ENCODE data around the gene CLBA1.

- TF ChIP-seq, protein P1, sequence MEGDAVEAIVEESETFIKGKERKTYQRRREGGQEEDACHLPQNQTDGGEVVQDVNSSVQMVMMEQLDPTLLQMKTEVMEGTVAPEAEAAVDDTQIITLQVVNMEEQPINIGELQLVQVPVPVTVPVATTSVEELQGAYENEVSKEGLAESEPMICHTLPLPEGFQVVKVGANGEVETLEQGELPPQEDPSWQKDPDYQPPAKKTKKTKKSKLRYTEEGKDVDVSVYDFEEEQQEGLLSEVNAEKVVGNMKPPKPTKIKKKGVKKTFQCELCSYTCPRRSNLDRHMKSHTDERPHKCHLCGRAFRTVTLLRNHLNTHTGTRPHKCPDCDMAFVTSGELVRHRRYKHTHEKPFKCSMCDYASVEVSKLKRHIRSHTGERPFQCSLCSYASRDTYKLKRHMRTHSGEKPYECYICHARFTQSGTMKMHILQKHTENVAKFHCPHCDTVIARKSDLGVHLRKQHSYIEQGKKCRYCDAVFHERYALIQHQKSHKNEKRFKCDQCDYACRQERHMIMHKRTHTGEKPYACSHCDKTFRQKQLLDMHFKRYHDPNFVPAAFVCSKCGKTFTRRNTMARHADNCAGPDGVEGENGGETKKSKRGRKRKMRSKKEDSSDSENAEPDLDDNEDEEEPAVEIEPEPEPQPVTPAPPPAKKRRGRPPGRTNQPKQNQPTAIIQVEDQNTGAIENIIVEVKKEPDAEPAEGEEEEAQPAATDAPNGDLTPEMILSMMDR (conservative IDR thresholded peaks at IDR 0.05 in 1 of 2, IDR thresholded peaks at IDR 0.05 in 1 of 2; ENCODE audit: low read depth in 1 of 2, low read length in 2 of 2): no peak
- TF ChIP-seq EZH2 (IDR thresholded peaks at IDR 0.05; ENCODE audit: low read length, missing control alignments): no peak
These were observed 29.2 kb upstream of the CLBA1 start for GRCh38 chr14:104956290-104956890.

Measured in fibroblast of lung (primary cell).